Breast epithelium (tissue), 4 donors: ENCODE results near the gene TFPT. TPM values are rescaled to one million over a fixed set of nuclear protein-coding genes. Genes with fewer than 3 reads are reported as not detected.

Experiments
- DNase-seq, 2 donors: peaks; one replicate each; pipeline ENCODE4 v3.0.0-alpha.2; 2019; ENCODE audit warnings: low spot score in 2 of 2
- H3K27ac ChIP-seq, 2 donors: fragments of 200-600 bp; sonication (generic) in 1 of 2; one replicate each; pipeline ENCODE4 v1.5.1; 2016 to 2019; ENCODE audit warnings: mild to moderate bottlenecking in 1 of 2
- H3K27me3 ChIP-seq, 2 donors: fragments of 200-600 bp; sonication (generic) in 1 of 2; one replicate each; pipeline versions ENCODE4 v1.5.1 to v1.6.0; 2017 to 2019; ENCODE audit warnings: control low read depth in 1 of 2, mild to moderate bottlenecking in 1 of 2
- H3K36me3 ChIP-seq: fragments of 200-600 bp; one replicate; pipeline ENCODE4 v1.5.1; 2019
- H3K4me1 ChIP-seq, 2 donors: fragments of 200-600 bp; sonication (generic); one replicate each; pipeline ENCODE4 v1.5.1; 2016 to 2019; ENCODE audit warnings: control low read depth in 1 of 2
- H3K4me3 ChIP-seq, 3 donors: fragments of 200-600 bp; sonication (generic); 1 replicate in 2 of 3; 2 replicates in 1 of 3; pipeline ENCODE4 v1.5.1; 2016 to 2019; ENCODE audit warnings: mild to moderate bottlenecking in 3 of 3, moderate library complexity in 2 of 3
- H3K9me3 ChIP-seq, 2 donors: fragments of 200-600 bp; sonication (generic) in 1 of 2; one replicate each; pipeline ENCODE4 v1.5.1; 2016 to 2019; ENCODE audit warnings: control low read depth in 1 of 2
- CTCF ChIP-seq, 3 donors: fragments of 450-650 bp; IDR thresholded peaks; one replicate each; pipeline ENCODE4 v1.5.1; 2016 to 2017; ENCODE audit warnings: antibody characterized with exemption in 3 of 3, mild to moderate bottlenecking in 3 of 3, moderate library complexity in 3 of 3
- POLR2A ChIP-seq: fragments of 450-650 bp; IDR thresholded peaks from one replicate; pipeline ENCODE4 v1.6.1; 2016; ENCODE audit warnings: antibody characterized with exemption, mild to moderate bottlenecking, moderate library complexity
- POLR2AphosphoS5 ChIP-seq, 3 donors: sonication (generic); formaldehyde crosslinking; IDR thresholded peaks; one replicate each; pipeline ENCODE4 v1.6.1; 2017; ENCODE audit warnings: antibody characterized with exemption in 3 of 3
- intact Hi-C: fragments of 100-400 bp; cut with DNase I; formaldehyde crosslinking; loops from one replicate; pipeline ENCODE4 v1.15.1; 2023; ENCODE audit warnings: low total_unique reads
- total RNA-seq, 3 donors: library from RNA; depleted of rRNA; stranded (reverse); fragments of >200 nt; gene quantifications; one replicate each; pipeline ENCODE4 v1.1.0, GENCODE V29; 2016

The TFPT gene
- total RNA-seq, 3 donors from 2014 or later: 11.9 to 16.7 (median 16.2) TPM

- intact Hi-C loops: no loop called here
- TF ChIP-seq POLR2A: no peak
- peak in 1 of 3 donors; percentile 39 for TF ChIP-seq POLR2AphosphoS5 (IDR thresholded peaks at IDR 0.05)
- Histone ChIP-seq H3K4me1 (peaks cover 0 to 7% of the 10 kb centered on the region in 2 donors), H3K36me3 (no peaks in the 10 kb centered on the region), H3K9me3 (no peaks in the 10 kb centered on the region), H3K27me3 (no peaks in the 10 kb centered on the region), H3K4me3 (peak overlapping the region; percentile 32 to 54 (median 52)), H3K27ac (peak overlapping the region; percentile 40 to 55)
- DNase-seq: peak; percentile 84 to 87
These were observed 46.9 kb upstream of the TFPT start for GRCh38 chr19:54162241-54162805.

GRCh38 chr19:54160854-54161253, 45.4 kb upstream of the TFPT start:
- TF ChIP-seq POLR2AphosphoS5 (IDR thresholded peaks at IDR 0.05) (no peak), POLR2A (no peak), CTCF (IDR thresholded peaks at IDR 0.05) (no peak)
- DNase-seq: no peak
- no peaks in the 10 kb centered on the region for H3K36me3 ChIP-seq
- H3K4me1 ChIP-seq: peaks cover 0 to 7% of the 10 kb centered on the region in 2 donors
- H3K9me3 ChIP-seq: no peaks in the 10 kb centered on the region
- no peaks in the 10 kb centered on the region for H3K27me3 ChIP-seq
- intact Hi-C loops: no loop called here
- peak overlapping the region; percentile 65 to 78 (median 69) for H3K4me3 ChIP-seq
- peak overlapping the region; percentile 92 for H3K27ac ChIP-seq

GRCh38 chr19:54160182-54160811, 44.8 kb upstream of the TFPT start:
- no peak for DNase-seq
- TF ChIP-seq POLR2AphosphoS5 (IDR thresholded peaks at IDR 0.05) (no peak), CTCF (IDR thresholded peaks at IDR 0.05) (no peak), POLR2A (no peak)
- intact Hi-C loops: no loop called here
- Histone ChIP-seq H3K36me3 (no peaks in the 10 kb centered on the region), H3K27me3 (no peaks in the 10 kb centered on the region), H3K4me3 (peak overlapping the region; percentile 65 to 78 (median 69)), H3K9me3 (no peaks in the 10 kb centered on the region), H3K27ac (peak overlapping the region; percentile 92), H3K4me1 (peaks cover 0 to 7% of the 10 kb centered on the region in 2 donors)

- intact Hi-C loops: loop anchor here (5.0 kb wide), 1 partner anchor 1442 kb away; no protein-coding TSS in a partner anchor
- peak within 1 kb of the TSS; percentile 65 to 88 (median 78) for H3K4me3 ChIP-seq
- H3K9me3 ChIP-seq: no peaks in the 10 kb centered on the region
- peak within 1 kb of the TSS; percentile 92 to 97 for H3K27ac ChIP-seq
- TF ChIP-seq POLR2A (peak; percentile 45), CTCF (IDR thresholded peaks at IDR 0.05) (peak in 2 of 3 donors; percentile 23 to 43), POLR2AphosphoS5 (IDR thresholded peaks at IDR 0.05) (peak; percentile 88 to 98 (median 98))
- peaks cover 0 to 7% of the 10 kb centered on the region in 2 donors for H3K4me1 ChIP-seq
- no peaks in the 10 kb centered on the region for H3K36me3 ChIP-seq
- DNase-seq: peak; percentile 100
- H3K27me3 ChIP-seq: no peaks in the 10 kb centered on the region
These were observed 44.1 kb upstream of the TFPT start, which contains the start of gene LENG1 for GRCh38 chr19:54159352-54160181. Gene LENG1 (minus strand): TSS chr19:54159721. CDS start chr19:54159695, 26 bp downstream.

GRCh38 chr19:54158812-54159351, 43.4 kb upstream of the TFPT start:
- TF ChIP-seq POLR2A (no peak), CTCF (IDR thresholded peaks at IDR 0.05) (no peak), POLR2AphosphoS5 (IDR thresholded peaks at IDR 0.05) (no peak)
- no peaks in the 10 kb centered on the region for H3K36me3 ChIP-seq
- peaks cover 0 to 7% of the 10 kb centered on the region in 2 donors for H3K4me1 ChIP-seq
- no peaks in the 10 kb centered on the region for H3K9me3 ChIP-seq
- no peak for DNase-seq
- H3K27me3 ChIP-seq: no peaks in the 10 kb centered on the region
- intact Hi-C loops: loop anchor here (5.0 kb wide), 1 partner anchor 1442 kb away; no protein-coding TSS in a partner anchor
- H3K27ac ChIP-seq: peak overlapping the region; percentile 92 to 97
- H3K4me3 ChIP-seq: peak overlapping the region; percentile 65 to 88 (median 78)
